Measurements from ENCODE around the gene MREG.

- TF ChIP-seq POLR2A (IDR thresholded peaks at IDR 0.05; ENCODE audit: low read length) (no peak), MAZ (IDR thresholded peaks at IDR 0.05; ENCODE audit: borderline replicate concordance, low read depth, low read length) (no peak), USF2 (IDR thresholded peaks at IDR 0.05) (no peak), JUNB (IDR thresholded peaks at IDR 0.05) (no peak), CTCF (IDR thresholded peaks at IDR 0.05) (no peak), CHD4 (IDR thresholded peaks at IDR 0.05; ENCODE audit: borderline replicate concordance) (no peak), MAFK (IDR thresholded peaks at IDR 0.05; ENCODE audit: partially characterized antibody) (no peak), CBX8 (IDR thresholded peaks at IDR 0.05) (no peak), PBX3 (IDR thresholded peaks at IDR 0.05) (no peak), CHD2 (IDR thresholded peaks at IDR 0.05; ENCODE audit: low read length, partially characterized antibody) (no peak), EP300 (IDR thresholded peaks at IDR 0.05) (no peak), ESRRA (IDR thresholded peaks at IDR 0.05; ENCODE audit: borderline replicate concordance, low read length) (no peak)
- TF ChIP-seq, protein P1, sequence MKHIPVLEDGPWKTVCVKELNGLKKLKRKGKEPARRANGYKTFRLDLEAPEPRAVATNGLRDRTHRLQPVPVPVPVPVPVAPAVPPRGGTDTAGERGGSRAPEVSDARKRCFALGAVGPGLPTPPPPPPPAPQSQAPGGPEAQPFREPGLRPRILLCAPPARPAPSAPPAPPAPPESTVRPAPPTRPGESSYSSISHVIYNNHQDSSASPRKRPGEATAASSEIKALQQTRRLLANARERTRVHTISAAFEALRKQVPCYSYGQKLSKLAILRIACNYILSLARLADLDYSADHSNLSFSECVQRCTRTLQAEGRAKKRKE (CRISPR knock-in tag; IDR thresholded peaks at IDR 0.05; ENCODE audit: low read depth) = no peak
- TF ChIP-seq, protein P2, sequence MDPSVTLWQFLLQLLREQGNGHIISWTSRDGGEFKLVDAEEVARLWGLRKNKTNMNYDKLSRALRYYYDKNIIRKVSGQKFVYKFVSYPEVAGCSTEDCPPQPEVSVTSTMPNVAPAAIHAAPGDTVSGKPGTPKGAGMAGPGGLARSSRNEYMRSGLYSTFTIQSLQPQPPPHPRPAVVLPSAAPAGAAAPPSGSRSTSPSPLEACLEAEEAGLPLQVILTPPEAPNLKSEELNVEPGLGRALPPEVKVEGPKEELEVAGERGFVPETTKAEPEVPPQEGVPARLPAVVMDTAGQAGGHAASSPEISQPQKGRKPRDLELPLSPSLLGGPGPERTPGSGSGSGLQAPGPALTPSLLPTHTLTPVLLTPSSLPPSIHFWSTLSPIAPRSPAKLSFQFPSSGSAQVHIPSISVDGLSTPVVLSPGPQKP (IDR thresholded peaks at IDR 0.05; ENCODE audit: low read depth, low read length) = no peak
Measured at GRCh38 chr2:215910180-215910579, 103.2 kb downstream of the MREG start.

All from A549 (cell line).